Thoracic aorta (tissue), 2 donors: Measurements from ENCODE around the gene JAG2. TPM values are rescaled to one million over a fixed set of nuclear protein-coding genes. Genes with fewer than 3 reads are reported as not detected.

Experiments used
- ATAC-seq: fragments of 150-250 bp; one replicate; pipeline ENCODE4 v1.8.0; 2017; ENCODE audit warnings: low read depth; ENCODE audit not compliant: insufficient number of reproducible peaks, low FRiP score
- DNase-seq: peaks from one replicate; pipeline ENCODE4 v3.0.0-alpha.2; 2020; ENCODE audit warnings: low spot score
- H3K27ac ChIP-seq, 2 donors: fragments of 200-600 bp; sonication (generic); 1 replicate in 1 of 2; 2 replicates in 1 of 2; pipeline ENCODE4 v1.5.1; 2016; ENCODE audit warnings: mild to moderate bottlenecking in 2 of 2, moderate library complexity in 2 of 2
- H3K27me3 ChIP-seq: fragments of 200-600 bp; sonication (generic); replicated peaks from 2 replicates; pipeline ENCODE4 v1.6.0; 2016; ENCODE audit warnings: mild to moderate bottlenecking; ENCODE audit not compliant: insufficient read depth
- H3K36me3 ChIP-seq: fragments of 200-600 bp; sonication (generic); one replicate; pipeline ENCODE4 v1.5.1; 2016
- H3K4me1 ChIP-seq, 2 donors: fragments of 200-600 bp; sonication (generic); 1 replicate in 1 of 2; 2 replicates in 1 of 2; pipeline versions ENCODE4 v1.5.1 to v1.6.0; 2016; ENCODE audit warnings: low read depth in 2 of 2, mild to moderate bottlenecking in 1 of 2; ENCODE audit not compliant: control insufficient read depth in 1 of 2
- H3K4me3 ChIP-seq: fragments of 200-600 bp; sonication (generic); 2 replicates; pipeline ENCODE4 v1.5.1; 2016; ENCODE audit warnings: mild to moderate bottlenecking
- H3K9me3 ChIP-seq: fragments of 200-600 bp; sonication (generic); 2 replicates; pipeline ENCODE4 v1.5.1; 2016
- total RNA-seq, 2 donors: library from RNA; depleted of rRNA; stranded (reverse); fragments of >200 nt; gene quantifications; one replicate each; pipeline versions ENCODE4 v1.1.0 to v1.2.3, GENCODE V29; 2016
- TF ChIP-seq, protein P1 (sequence below): fragments of 200-600 bp; sonication (generic); IDR thresholded peaks from one replicate; pipeline ENCODE4 v1.5.1; 2019; ENCODE audit warnings: antibody characterized with exemption

JAG2 gene
- total RNA-seq, 2 donors from 2014 or later = 8.8 to 12.0 TPM

GRCh38 chr14:105199093-105199492 is 30.5 kb upstream of the JAG2 start:
- TF ChIP-seq, protein P1, sequence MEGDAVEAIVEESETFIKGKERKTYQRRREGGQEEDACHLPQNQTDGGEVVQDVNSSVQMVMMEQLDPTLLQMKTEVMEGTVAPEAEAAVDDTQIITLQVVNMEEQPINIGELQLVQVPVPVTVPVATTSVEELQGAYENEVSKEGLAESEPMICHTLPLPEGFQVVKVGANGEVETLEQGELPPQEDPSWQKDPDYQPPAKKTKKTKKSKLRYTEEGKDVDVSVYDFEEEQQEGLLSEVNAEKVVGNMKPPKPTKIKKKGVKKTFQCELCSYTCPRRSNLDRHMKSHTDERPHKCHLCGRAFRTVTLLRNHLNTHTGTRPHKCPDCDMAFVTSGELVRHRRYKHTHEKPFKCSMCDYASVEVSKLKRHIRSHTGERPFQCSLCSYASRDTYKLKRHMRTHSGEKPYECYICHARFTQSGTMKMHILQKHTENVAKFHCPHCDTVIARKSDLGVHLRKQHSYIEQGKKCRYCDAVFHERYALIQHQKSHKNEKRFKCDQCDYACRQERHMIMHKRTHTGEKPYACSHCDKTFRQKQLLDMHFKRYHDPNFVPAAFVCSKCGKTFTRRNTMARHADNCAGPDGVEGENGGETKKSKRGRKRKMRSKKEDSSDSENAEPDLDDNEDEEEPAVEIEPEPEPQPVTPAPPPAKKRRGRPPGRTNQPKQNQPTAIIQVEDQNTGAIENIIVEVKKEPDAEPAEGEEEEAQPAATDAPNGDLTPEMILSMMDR = no peak
- Histone ChIP-seq H3K27ac (no peak overlapping the region), H3K4me1 (peaks cover 9 to 23% of the 10 kb centered on the region in 2 donors), H3K4me3 (no peak overlapping the region), H3K9me3 (no peaks in the 10 kb centered on the region), H3K27me3 (peaks cover 3% of the 10 kb centered on the region), H3K36me3 (no peaks in the 10 kb centered on the region)
- ATAC-seq (no peak), DNase-seq (no peak)

- H3K36me3 ChIP-seq = no peaks in the 10 kb centered on the region
- H3K4me1 ChIP-seq = peaks cover 9 to 23% of the 10 kb centered on the region in 2 donors
- H3K27me3 ChIP-seq = peaks cover 3% of the 10 kb centered on the region
- H3K9me3 ChIP-seq = no peaks in the 10 kb centered on the region
- no peak for ATAC-seq
- no peak overlapping the region for H3K4me3 ChIP-seq
- TF ChIP-seq, protein P1 = no peak
- H3K27ac ChIP-seq = no peak overlapping the region
- no peak for DNase-seq
These were observed 30.0 kb upstream of the JAG2 start for GRCh38 chr14:105198588-105198987.

- no peaks in the 10 kb centered on the region for H3K9me3 ChIP-seq
- no peak overlapping the region for H3K27ac ChIP-seq
- H3K4me1 ChIP-seq = peaks cover 5 to 19% of the 10 kb centered on the region in 2 donors
- DNase-seq = no peak
- TF ChIP-seq, protein P1 = no peak
- no peaks in the 10 kb centered on the region for H3K36me3 ChIP-seq
- peaks cover 3% of the 10 kb centered on the region for H3K27me3 ChIP-seq
- no peak overlapping the region for H3K4me3 ChIP-seq
- no peak for ATAC-seq
These were observed 28.6 kb upstream of the JAG2 start for GRCh38 chr14:105197211-105197641.

GRCh38 chr14:105196265-105196960 is 27.8 kb upstream of the JAG2 start:
- H3K27me3 ChIP-seq = peaks cover 3% of the 10 kb centered on the region
- peaks cover 5 to 10% of the 10 kb centered on the region in 2 donors for H3K4me1 ChIP-seq
- no peaks in the 10 kb centered on the region for H3K9me3 ChIP-seq
- DNase-seq = no peak
- no peaks in the 10 kb centered on the region for H3K36me3 ChIP-seq
- H3K27ac ChIP-seq = no peak overlapping the region
- ATAC-seq = no peak
- peak overlapping the region; percentile 47 for H3K4me3 ChIP-seq
- TF ChIP-seq, protein P1 = no peak

DNA sequence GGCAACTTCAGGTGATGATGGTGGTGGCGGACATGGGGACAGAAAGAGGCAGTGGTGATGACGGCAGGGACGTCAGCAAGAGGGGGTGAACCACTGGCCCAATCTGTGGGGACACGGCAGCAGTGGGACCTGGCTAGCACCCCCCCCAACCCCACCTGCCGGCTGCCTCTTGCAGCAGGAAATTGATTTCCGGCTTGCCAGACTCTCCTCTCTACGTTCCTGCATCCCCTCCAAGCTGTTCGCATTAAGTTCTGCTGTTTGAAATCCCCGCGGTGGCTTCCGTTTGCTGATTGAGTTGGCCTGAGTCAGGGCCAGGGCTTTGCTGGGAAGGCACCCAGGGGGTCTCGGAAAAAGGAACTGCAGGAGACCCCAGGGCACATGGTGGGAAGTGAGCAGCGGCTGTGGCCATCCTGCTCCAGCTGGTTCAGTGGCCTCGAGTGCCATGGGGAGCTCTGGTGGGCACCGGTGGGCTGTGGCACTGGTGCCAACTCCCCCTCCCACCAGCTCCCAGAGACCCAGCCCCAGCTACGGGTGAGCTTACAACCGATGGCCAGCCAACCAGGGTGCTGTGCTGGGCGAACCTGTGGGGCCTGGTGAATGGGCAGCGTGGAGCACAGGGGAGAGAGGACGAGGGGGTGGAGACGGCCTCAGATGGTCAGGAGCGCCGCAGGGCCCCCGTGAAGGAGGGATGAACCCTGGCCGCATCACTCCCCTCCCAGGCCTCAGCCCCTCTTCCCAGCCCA is 27.1 kb upstream of the JAG2 start:
- Histone ChIP-seq H3K27me3 (peaks cover 3% of the 10 kb centered on the region), H3K27ac (no peak overlapping the region), H3K4me3 (peak overlapping the region; percentile 47), H3K9me3 (no peaks in the 10 kb centered on the region), H3K36me3 (no peaks in the 10 kb centered on the region), H3K4me1 (peaks cover 5 to 10% of the 10 kb centered on the region in 2 donors)
- TF ChIP-seq, protein P1 = no peak
- no peak for ATAC-seq
- DNase-seq = no peak
